T-helper 1 cell treated with Interleukin-12 subunit alpha and Interleukin-12 subunit beta and Interleukin-4 antibody, amounts not matched to agents 30 ng/mL and 1 ng/mL, for 36 hours (primary cell): ENCODE measurements around the gene CIPC. TPM values are rescaled to one million over a fixed set of nuclear protein-coding genes. Genes with fewer than 3 reads are reported as not detected.

Experiments
- intact Hi-C: fragments of 100-400 bp; cut with micrococcal nuclease; formaldehyde crosslinking; loops from one replicate; pipeline ENCODE4 v1.15.1; 2024
- total RNA-seq: library from RNA; stranded (reverse); gene quantifications from 2 replicates; pipeline ENCODE4 v1.2.3, GENCODE V29; 2022

Gene CIPC
- total RNA-seq, 1 donor from 2014 or later, result 11.9 TPM

DNA sequence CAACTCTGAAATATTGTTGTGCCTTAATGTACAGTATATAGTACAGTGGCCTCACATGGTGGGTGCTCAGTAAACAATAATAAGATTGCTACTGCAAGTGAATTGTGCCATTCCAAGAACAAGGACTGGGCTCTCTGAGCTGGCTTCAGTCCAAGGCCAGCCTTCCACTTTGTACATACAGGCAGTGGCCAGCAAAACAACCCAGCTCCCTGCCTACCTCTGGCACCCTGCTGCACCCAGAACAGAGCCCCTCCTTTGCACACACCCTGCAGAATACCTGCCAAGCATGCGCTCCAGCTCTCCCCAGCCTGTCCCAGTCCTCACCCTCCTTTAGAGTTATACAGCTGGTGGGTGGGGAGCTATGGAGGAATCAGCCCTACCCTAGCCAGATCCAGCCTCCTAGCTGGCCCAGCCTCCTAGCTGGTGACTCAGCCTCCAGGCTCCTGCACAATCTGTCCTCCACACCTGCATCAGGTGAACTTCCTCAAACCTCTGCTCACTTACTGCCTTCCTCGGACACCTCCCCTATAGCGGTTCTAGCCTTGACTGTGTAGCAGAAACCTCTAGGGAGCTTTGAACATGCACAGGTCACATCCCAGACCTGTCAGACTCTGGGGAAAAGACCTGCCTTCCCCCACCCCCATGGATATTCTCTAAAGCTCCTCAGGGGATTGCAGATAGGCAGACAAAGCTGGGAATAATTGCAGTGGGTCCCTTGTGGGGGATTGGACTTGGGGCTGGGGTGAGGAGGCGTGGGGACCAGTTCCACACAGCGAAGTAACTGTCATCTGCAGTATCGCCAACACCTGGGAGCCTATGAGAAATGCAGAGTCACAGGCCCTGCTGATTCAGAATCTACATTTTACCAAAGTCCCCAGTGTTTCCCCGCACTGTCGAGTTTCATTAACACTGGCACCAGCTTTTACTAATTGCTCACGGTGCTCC, 25.6 kb downstream of the CIPC start:
- intact Hi-C loops, result no loop called here

DNA sequence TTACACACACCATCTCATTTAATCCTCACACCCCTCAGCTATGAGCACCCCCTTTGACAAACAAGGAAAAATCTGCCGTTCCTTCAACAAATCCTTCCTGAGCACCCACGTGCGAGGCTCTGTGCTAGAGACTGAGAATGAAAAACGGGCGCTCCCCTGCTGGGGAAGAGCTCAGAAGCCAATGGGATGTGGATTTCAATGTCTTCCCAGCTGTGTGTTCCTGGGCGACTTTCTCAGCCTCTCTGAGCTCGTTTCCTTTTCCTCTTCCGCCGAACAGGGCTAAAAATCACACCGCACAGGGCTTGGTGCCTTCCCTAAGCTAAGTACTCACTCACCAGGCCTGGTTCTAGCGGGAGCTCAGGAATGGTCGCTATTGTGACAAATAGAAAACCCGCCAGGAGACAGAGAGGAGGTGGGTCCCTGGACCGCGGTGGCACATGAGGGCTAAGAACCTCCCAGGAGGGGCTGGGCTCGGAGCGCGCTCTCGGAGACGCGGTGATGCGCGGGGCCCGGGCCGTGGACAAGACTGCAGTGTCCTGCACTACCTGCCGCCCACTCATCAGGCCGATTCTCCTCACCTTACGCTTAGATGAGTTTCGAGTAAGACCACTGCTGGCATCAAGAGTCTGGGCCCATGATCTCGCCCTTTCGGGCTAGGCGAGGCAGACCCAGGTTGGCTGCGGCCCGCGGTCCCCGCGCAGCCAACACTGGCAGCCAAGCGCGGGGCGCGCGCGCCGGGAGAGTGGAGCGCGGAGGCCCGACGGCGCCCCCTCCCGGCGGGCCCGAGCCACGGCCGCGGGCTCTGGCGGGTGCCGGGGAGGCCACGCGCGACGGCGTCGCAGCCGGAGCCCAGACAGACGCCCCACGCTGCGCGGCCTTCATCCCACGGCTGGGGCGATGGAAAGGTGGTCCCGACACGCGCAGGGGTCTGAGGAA, 26.6 kb downstream of the CIPC start:
- intact Hi-C loops, result loop anchor here (1.0 kb wide), 2 partner anchors 26 to 252 kb away; partner anchors contain the start of gene CIPC

DNA sequence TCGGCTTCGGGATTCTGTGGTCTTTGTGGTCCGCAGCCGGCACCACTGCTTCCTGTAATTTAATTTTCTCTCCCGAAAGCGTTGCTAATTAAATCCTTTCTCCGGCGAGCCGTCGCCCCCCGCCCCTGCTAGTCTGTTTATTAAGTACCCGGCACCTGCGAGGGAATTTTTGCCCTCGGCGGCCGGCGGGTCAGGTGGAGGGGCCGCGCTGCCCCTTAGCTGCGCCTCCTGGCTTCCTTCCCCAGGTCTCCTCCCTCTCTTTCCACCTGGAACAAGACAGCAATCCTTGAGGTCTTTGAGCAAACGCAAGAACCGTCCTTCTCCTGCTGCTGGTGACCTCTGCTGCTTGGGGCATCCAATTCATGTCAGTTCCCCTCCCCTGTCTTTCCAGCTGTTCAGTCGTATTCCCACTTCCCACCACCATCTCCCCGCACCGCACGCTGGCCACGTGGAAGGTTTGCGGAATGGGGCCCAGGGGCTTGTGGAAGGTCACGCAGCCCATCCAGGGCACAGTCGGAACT, 27.3 kb downstream of the CIPC start:
- intact Hi-C loops, result loop anchor here (1.0 kb wide), 2 partner anchors 27 to 253 kb away; partner anchors contain the start of gene CIPC

DNA sequence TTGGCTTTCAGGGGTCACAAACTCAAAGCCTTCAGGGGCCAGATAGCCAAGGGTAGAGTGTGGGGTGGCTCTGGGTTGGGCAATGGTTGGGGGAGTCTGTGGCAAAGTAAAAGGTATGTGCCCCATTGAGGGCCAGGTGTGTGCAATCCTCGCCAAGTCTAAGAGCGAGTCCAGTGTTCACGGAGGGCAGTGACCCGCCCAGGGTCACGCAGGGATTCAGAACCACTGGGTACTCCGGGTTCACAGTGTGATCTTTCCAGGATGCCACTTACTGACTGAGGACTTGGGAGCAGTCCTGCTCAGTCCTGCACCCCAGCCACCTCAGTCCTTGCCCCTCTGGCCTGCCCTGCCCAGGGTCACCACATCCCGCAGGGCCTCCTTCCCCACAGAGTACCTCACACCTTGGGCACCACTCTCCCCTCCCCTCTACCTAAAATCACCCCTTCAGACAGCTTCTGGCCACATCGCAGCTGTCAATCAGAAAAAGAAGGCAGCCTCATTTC, 27.8 kb downstream of the CIPC start:
- intact Hi-C loops, result loop anchor here (1.0 kb wide), 2 partner anchors 28 to 254 kb away; partner anchors contain the start of gene CIPC

DNA sequence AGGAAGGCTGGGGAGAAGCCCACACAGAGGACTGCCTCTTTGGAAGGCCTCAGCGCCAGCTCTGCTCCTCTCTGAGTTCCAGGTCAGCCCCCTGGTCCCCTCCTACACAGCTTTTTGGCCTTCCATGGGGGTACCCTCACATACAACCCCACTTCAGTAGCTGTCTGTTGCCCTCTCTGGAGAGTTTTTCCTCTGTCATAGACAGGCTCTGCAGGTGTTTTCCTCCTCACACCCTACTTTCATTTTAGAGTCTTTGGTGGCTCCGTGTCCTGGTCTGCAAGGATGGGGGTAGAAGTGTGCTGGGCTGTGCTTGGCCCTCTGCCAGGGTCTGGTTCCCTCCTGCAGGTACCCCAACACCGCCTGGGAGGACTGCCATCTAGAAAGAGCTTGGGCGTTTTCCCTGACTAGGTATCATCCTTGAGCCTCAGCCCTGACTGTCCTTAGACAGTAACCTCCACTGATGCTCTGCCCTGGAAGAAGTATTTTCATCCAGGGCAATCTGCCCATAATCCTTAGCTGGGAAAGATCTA, 28.5 kb downstream of the CIPC start:
- intact Hi-C loops, result no loop called here

DNA sequence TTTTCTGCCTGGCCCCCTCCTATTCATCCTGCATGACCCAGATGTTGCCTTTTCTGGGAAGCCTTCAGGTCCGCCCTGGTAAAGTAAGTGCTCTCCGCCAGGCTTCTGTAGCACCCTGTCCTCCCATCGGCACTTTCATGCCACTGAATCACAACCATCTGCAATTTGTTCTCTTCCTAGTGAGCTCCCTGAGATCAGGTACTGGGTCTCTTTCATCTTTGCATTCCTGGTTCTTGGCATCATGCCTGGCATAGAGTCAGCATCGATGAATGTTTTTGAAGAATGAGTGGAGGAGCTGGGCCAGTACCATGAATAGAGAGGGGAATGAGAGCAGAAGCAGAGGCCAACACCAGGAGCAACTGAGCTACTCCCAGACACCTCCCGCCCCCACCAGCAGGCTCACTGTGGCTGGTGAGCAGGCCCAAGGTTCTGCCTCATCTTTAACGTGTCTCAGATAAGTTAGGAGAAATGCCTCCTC, 30.4 kb downstream of the CIPC start:
- intact Hi-C loops, result no loop called here

DNA sequence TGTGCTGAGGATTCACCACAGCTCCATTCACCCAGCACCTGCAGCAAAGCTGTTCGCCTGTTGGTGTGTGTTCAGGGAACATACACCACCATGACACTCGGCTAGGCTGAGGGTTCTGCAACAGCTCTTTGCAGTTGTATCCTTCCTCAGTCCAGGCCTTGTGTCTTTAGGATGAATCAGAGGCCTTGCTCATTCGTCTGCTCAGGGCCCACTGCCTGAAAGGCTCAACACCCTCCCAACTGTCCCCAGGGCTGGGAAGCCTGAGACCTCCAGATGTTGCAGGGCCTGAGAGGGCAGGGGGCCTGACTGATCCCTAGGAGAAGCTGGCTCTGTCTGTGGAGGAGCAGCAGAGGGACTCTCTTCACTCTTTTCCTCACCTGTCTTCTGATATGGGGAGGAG, 32.3 kb downstream of the CIPC start:
- intact Hi-C loops, result no loop called here

DNA sequence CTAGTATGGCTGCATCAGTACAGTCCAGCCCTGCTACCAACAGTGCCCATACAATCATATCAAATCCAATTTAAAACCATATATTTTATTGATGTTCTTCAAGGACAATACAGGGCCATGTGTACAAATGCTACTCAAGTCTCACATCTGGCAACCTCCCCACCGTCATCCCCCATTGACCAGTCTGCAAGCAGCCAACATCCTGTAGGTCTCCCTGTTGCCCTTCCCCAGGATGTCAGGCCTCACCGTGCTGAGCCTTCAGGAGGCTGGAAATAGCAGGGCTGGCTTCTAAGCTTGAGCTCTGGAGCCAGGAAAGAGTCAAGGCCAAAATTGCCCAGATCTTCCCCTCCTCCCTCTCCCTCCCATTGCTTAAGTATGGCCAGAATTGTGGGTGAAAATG, 33.1 kb downstream of the CIPC start:
- intact Hi-C loops, result no loop called here

DNA sequence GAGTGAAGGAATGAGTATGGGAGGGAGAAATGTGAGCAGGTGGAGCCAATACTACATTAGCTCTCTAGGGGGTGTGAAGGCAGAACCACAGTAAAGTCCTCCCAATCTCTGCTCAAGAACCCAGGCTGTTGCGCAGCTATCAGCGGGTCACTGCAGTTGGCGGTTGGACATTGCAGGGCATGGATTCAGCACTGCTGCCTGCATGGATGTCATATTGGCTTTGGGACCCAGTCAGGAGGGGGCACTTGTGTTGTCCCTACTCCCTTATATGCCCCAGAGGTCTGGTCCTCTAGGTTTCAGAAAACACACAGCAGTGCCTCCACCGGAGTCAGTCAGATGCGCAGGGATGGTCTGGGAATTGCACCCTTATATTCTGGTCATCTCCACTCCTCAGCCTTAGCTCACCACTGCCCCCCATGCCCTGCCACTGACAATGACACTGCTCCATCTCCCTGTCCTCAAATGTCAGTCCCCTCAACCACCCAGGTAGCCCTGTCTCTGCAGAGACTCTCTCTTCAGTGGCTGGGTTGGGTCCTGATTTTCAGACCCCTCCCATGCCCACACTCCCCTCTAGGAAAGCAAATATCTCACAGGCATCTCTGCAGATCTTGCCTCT, 33.9 kb downstream of the CIPC start:
- intact Hi-C loops, result no loop called here

DNA sequence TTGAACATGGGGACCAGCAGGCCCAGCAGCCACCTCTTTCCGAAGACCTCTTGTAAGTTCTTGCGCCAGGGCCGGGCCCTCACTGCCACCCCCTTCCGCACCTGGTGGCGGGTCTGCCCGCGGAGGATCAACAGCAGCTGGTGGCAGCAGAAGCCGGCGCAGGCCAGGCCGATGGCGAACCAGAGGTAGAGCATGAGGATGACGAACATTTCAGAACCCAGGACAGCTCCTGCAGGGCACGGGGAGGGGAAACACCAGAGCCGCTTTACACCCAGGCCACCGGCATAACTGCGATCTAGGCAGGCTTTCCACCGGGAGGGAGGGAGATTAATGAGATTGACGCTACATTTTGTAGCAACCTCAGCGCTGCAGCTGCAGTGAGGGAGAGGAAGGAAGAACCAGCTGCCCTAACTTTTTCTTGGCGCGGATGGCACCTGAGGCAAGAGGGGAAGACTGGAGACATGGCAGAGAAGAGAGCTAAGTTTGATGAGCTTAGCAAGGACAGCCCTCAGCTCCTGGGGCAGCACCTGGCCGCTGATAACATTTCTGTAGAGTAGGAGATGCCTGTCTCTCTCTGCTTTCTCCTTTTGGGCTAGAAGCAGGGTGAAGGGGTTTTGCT, 35.8 kb downstream of the CIPC start:
- intact Hi-C loops, result no loop called here

DNA sequence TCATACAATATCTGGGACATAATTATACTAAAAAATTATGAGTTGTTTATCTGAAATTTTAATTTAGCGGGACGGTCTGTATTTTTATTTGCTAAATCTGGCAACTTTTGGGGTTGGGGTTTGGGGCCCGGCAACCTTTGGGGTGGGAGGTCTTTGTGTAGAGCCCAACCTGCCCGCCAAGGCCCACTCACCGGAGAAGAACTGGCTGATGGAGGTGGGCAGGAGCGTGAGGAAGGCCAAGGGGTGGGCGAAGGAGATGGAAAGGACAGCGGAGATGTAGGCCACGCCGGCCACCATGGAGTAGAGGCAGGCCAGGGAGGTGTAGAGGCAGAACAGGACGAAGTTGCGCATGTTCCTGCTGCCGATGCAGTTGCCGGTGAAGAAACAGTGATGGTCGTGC, 41.0 kb downstream of the CIPC start:
- intact Hi-C loops, result loop anchor here (5.0 kb wide), 1 partner anchor 68 kb away; no protein-coding TSS in a partner anchor

DNA sequence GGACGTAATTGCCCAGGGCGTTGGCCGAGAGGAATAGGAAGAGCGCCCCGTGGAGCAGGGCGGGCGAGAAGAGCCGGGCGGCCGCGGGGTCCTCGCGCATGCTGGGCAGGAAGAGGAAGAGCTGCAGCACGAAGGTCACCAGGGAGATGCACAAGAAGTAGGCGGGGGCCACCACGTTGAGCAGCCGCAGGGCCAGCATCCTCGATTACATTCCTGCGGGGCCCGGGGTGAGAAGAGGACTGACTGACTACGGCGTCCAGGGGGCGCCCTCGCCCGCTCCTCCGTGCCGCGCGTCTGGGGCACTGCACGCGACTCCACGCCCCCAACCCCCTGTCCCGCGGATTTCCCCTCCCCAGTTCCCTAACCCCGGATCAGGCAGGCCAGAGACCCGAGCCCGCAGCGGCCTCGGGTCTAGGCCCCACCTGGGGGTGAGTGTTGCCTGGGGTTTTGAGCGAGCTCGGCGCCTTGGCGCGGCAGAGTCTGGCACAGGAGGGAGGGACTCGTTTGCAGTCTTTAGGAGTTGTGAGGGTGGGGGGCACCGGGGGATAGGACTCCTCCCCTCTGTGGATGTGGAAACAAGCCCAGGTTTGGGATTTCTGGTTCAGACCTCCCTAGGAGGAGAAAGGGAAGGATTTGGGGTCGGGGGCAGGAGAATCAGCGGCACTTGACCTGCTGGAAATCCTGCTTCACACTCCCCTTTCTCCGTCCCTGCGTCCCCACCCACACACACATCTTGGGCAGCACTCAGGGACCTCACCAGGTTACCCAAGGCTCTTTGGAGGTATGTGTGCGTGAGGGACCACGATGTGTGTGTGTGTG, 41.7 kb downstream of the CIPC start:
- intact Hi-C loops, result loop anchor here (5.0 kb wide), 1 partner anchor 68 kb away; no protein-coding TSS in a partner anchor

DNA sequence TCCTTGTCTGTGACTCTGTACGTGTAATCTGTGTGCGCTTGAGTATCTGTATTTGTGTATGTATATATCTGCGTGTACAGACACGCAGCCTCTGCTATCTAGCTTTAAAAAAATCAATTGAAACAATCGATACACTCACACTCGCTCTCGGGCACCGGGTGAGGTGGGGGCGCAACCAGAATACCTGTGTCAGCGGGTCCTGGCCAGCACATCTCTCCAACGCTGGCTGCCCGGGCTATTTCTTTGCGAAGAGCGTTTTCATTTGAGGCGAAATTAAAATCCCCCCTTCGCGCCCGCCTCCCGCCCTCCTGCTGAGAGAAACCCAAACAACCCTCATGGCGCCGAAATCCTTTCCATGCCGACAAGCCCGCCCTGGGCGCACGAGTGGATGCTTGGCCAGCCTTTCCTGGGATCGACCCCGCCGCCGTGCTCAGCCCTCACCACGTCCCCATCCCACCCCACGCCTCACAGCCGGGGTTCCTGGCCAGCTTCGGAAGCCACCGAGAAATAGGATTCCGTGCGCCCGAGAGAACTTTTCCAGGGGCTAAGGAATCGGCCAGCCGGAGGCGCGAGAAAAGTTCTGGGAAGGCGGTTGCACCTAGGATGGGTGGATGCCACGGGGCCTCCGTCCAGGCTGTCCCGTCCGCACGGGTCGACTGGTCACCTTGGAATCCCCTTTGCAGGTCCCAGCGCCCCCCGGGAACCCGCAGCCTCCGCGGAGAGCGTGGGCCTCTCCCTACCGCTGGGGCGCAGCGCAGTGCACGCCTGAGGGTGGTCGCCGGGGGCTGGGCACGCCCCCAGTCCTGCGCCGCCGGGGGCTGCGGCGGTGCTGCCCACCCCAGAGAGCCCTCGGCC, 42.5 kb downstream of the CIPC start:
- intact Hi-C loops, result no loop called here

DNA sequence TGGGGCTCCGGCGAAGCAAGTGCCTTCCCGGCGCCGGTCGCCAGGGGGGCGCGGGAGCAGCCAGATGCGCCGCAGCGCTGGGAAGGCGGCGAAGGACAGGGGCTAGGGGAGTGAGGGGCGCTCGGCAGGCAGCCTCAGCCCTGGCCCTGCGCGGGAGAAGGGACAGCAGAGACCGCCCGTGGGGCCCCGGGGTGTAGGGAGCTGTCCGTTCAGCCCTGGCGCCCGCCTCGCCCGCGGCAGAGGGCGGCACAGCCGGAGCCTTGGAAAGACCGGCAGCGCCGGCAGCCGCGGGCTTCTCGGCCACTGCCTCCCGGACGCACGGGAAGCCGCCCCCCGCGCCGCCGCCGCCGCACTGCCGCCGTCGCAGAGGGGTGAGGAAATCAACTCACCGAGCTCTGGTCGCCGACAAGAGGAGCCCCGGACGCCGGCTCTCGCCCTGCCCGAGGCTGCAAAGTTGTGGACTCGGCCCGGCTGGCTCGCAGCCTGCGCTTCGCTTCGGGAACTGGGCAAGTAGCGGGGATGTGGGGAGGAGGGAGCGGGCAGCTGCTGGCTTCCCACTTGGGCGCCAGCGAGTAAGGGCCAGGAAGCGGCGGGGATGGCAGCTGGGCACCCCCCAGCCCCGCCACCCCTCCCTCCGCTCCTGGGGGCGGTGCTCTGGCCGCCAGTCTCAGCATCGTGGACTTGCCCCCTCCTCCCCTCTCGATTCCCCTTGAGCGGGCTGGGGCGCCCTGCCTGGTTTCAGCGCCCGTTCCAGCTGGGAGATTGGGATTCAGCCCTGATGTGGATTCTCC, 43.4 kb downstream of the CIPC start, which contains the start of gene ZDHHC22:
ZDHHC22 (minus strand) TSS at position 578 of the 791 bp plus-strand sequence. CDS start 2,053 bp downstream, outside the sequence.
- intact Hi-C loops, result no loop called here

DNA sequence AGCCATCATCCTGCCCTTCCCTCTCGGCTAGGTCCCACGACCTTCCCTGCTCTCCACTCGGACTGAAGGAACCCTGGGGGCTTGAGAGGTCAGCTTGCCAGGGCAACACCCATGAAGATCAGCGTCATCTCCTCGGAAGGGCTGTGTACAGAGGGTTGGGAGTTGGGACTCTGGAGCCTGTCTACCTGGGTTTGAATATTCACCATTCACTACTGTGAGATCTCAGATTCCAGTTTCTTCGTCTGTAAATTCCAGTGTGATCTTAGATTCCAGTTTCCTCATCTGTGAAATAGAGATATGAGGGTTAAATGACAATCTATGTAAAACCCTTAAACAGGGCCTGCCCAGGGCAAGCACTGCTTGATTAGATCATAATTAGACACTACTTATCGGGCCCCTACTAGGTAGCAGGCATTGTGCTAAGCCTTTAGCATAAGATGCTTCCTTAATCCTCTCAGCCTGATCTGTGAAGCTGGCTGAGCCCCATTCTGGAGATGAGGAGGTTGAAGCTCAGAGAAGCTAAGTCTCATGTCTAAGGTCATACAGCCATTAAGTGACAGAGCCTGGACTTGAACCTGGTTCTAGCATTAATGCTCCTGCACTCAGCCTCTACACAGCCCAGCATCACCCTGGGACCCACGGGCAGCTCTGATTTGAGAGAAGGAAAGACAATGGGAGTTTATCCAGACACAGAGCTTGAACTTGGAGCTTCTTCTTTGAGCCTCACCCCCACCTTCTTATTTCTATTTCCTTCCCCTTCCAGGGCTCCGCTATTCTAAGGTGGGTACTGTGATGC, 44.1 kb downstream of the CIPC start:
- intact Hi-C loops, result no loop called here

DNA sequence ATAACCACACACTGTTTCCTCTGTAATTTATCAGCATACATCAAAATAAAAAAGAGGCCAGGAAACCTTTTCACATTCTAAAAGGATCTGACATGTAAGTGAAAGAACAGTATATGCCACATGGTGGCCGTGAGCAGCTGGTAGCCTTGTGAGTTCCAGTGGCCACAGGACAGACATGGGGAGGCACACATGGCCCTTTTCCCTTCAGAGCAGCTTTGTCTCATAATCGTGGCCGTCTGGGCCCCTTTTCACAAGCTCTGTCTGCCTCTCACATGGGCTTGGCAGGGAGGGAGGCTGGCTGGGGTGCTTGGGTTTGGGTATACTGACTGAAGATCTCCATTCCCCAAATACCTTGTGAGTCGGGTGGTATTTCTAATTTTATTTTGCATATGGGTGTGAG, 45.0 kb downstream of the CIPC start:
- intact Hi-C loops, result no loop called here
